WERI-Rb-1 (cell line): Measurements from ENCODE around the gene U2AF1L4.
"Not testable (repeated sequence)": the region's sequence is repeated elsewhere in the genome, so short reads cannot be mapped to it uniquely, and the experiment has no call there.

Source experiments
- DNase-seq: peaks from one replicate; pipeline ENCODE4 v3.0.0-alpha.2; 2020
- H3K27ac ChIP-seq: fragments of 250-450 bp; sonication (Bioruptor Pico); 2 replicates; pipeline ENCODE4 v1.5.1; 2020; ENCODE audit warnings: mild to moderate bottlenecking, moderate library complexity
- H3K27me3 ChIP-seq: fragments of 250-450 bp; sonication (Bioruptor Pico); 2 replicates; pipeline ENCODE4 v1.5.1; 2021; ENCODE audit warnings: mild to moderate bottlenecking, low read depth, moderate library complexity; ENCODE audit not compliant: insufficient read depth, severe bottlenecking
- H3K36me3 ChIP-seq: fragments of 250-450 bp; sonication (Bioruptor Pico); 2 replicates; pipeline ENCODE4 v1.5.1; 2020; ENCODE audit warnings: mild to moderate bottlenecking, moderate library complexity
- H3K4me3 ChIP-seq: 2 replicates; pipeline ENCODE4 v1.5.1; 2011; ENCODE audit warnings: low read depth, mild to moderate bottlenecking, control low read depth, low read length
- H3K9me3 ChIP-seq: fragments of 250-450 bp; sonication (Bioruptor Pico); 2 replicates; pipeline ENCODE4 v1.5.1; 2021; ENCODE audit warnings: mild to moderate bottlenecking, moderate library complexity; ENCODE audit not compliant: severe bottlenecking
- CTCF ChIP-seq: IDR thresholded peaks from 2 replicates; pipeline ENCODE4 v1.5.1; 2011; ENCODE audit warnings: low read depth, mild to moderate bottlenecking, control low read depth, inconsistent platforms, low read length

U2AF1L4 gene

GRCh38 chr19:35773020-35773806 lies 28.0 kb upstream of the U2AF1L4 start:
- Histone ChIP-seq H3K27me3 (no peaks in the 10 kb centered on the region), H3K4me3 (no peak overlapping the region), H3K9me3 (no peaks in the 10 kb centered on the region), H3K36me3 (peaks cover 17% of the 10 kb centered on the region), H3K27ac (no peak overlapping the region)
- no peak for DNase-seq
- no peak for TF ChIP-seq CTCF

GRCh38 chr19:35772362-35772761 lies 27.1 kb upstream of the U2AF1L4 start:
- H3K9me3 ChIP-seq, DNase-seq, H3K4me3 ChIP-seq, H3K27ac ChIP-seq, H3K27me3 ChIP-seq: not testable (repeated sequence)
- H3K36me3 ChIP-seq: peaks cover 16% of the 10 kb centered on the region

GRCh38 chr19:35768082-35768421 lies 22.8 kb upstream of the U2AF1L4 start:
- no peak for TF ChIP-seq CTCF
- H3K27ac ChIP-seq: no peak overlapping the region
- H3K36me3 ChIP-seq: peaks cover 35% of the 10 kb centered on the region
- no peaks in the 10 kb centered on the region for H3K9me3 ChIP-seq
- no peak overlapping the region for H3K4me3 ChIP-seq
- H3K27me3 ChIP-seq: no peaks in the 10 kb centered on the region
- DNase-seq: no peak

GRCh38 chr19:35767288-35768081 lies 22.3 kb upstream of the U2AF1L4 start:
- TF ChIP-seq CTCF: no peak
- Histone ChIP-seq H3K9me3 (no peaks in the 10 kb centered on the region), H3K36me3 (peaks cover 35% of the 10 kb centered on the region), H3K27ac (no peak overlapping the region), H3K4me3 (no peak overlapping the region), H3K27me3 (no peaks in the 10 kb centered on the region)
- DNase-seq: no peak

- Histone ChIP-seq H3K27me3 (no peaks in the 10 kb centered on the region), H3K9me3 (no peaks in the 10 kb centered on the region), H3K36me3 (peaks cover 42% of the 10 kb centered on the region), H3K4me3 (no peak overlapping the region), H3K27ac (no peak overlapping the region)
- TF ChIP-seq CTCF: no peak
- no peak for DNase-seq
Observed at GRCh38 chr19:35766571-35767104, 21.4 kb upstream of the U2AF1L4 start.
